GM21367 (cell line): ENCODE measurements around the gene ITGB3.
"Not testable (repeated sequence)": the region's sequence is repeated elsewhere in the genome, so short reads cannot be mapped to it uniquely, and the experiment has no call there.

Experiments used
- ATAC-seq: cut with Tn5 transposase; IDR thresholded peaks from one replicate; pipeline ENCODE4 v1.9.1; 2021; ENCODE audit not compliant: unreplicated experiment

The ITGB3 gene

GRCh38 chr17:47222047-47222446 lies 31.6 kb upstream of the ITGB3 start:
- no peak for ATAC-seq

DNA sequence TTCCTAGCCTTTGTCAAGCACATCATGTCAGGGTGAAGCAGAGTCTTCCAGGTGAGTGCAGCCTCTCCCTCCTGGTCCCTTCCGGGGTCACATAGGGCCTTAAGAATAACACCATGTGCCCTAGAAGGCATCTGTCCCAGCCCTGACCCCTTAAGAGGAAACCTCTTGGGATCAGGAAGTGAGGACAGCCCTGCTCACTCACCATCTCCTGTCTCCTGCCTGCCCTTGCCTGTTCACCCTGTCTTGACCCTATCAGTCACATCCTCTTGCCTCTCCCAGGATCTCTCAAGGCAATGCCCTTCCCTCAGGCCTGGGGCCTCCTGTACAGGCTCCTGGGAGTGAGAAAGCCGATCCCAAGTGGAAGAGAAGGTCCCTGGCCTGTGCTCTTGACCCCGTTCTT lies 30.6 kb upstream of the ITGB3 start:
- no peak for ATAC-seq

DNA sequence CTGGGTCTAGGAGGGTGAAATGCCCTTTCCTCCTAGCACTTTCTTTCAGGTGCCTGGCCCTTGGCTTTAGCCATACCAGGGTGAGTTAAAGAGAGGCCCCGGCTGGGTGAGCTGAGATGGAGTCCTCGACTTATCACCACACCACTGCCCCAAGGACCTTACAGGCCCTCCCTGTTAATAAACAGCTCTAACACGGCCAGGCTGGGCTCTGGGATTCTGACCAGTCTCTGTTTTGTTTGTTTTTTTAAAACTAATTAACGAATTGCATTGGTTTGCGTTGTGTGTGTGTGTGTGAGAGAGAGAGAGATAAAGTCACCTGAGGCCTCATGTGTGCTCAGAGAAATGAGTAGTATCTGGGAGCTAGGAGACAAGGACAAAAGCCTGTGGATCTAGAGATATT lies 30.2 kb upstream of the ITGB3 start:
- ATAC-seq, result no peak

DNA sequence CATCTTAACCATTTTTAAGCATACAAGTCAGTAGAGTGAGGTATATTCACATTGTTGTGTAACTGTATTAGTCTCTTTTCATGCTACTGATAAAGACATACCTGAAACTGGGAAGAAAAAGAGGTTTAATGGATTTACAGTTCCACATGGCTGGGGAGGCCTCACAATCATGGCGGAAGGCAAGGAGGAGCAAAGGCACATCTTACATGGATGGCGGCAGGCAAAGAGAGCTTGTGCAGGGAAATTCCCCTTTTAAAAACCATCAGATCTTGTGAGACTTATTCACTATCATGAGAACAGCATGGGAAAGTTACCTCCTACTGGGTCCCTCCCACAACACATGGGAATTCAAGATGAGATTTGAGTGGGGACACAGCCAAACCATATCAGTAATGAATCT lies 29.6 kb upstream of the ITGB3 start:
- not testable (repeated sequence) for ATAC-seq

GRCh38 chr17:47224966-47225365 lies 28.7 kb upstream of the ITGB3 start:
- ATAC-seq, result no peak

DNA sequence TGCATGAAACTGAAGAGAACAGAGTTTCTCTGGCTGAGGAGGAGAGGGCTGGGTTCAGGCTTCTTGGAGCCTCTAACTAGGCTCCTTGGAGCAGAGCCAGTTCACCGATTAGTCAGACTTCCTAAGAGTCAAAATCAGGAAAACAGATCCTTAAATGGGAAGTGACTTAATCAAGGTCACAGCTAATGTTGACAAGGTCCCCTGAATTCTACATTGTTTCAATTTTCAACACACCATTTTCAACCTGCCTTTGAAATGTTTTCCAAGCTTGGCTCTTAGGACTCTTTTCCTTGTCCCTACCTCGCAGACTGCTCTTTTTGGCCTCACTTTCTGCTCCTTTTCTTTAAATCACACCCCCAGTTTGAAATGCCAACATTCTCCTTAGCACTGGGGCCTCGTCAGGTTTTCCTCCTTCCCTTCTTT lies 28.2 kb upstream of the ITGB3 start:
- ATAC-seq, result no peak

- ATAC-seq, result no peak
Observed at GRCh38 chr17:47225911-47226688, 27.5 kb upstream of the ITGB3 start.

- ATAC-seq, result no peak
Observed at GRCh38 chr17:47227862-47228261, 25.8 kb upstream of the ITGB3 start.

- ATAC-seq, result peak; percentile 61
Observed at GRCh38 chr17:47229535-47230443, 23.8 kb upstream of the ITGB3 start.

DNA sequence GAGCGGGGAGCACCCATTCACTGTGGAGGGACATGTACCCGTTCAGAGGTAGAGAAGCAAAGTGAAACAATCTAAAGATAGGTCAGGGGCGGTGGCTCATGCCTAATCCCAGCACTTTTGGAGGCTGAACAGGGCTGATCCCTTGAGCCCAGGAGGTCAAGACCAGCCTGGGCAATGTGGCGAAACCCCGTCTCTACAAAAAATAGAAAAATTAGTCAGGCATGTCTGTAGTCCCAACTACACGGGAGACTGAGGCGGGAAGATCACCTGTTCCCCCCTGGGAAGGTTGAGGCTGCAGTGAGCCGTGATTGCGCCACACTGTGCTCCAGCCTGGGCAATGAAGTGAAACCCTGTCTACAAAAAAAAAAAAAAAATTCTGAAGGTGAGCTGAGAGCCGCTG lies 22.8 kb upstream of the ITGB3 start:
- no peak for ATAC-seq

GRCh38 chr17:47231334-47231733 lies 22.3 kb upstream of the ITGB3 start:
- no peak for ATAC-seq

GRCh38 chr17:47231866-47232265 lies 21.8 kb upstream of the ITGB3 start:
- ATAC-seq, result no peak

- ATAC-seq, result no peak
Observed at GRCh38 chr17:47232465-47232864, 21.2 kb upstream of the ITGB3 start.

DNA sequence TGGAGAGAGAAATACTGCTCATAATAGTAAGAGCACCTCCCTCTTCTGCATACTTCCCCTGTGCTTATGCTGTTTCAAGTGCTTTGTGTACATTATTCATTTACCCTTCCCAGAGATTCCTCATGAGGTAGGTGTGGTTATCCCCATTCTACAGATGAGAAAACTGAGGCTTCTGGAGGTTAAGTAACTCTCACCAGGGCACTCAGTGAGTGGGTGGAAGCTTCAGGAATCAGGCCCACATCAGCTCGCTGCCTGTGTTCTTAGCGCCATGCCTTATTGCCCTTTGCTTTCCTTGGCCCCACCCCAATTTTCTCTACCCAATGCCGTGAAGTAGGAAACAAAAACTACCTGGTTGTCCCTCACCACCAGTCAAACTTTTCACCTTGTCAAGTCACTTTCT lies 18.1 kb upstream of the ITGB3 start:
- no peak for ATAC-seq

GRCh38 chr17:47235923-47236322 lies 17.7 kb upstream of the ITGB3 start:
- ATAC-seq, result no peak

DNA sequence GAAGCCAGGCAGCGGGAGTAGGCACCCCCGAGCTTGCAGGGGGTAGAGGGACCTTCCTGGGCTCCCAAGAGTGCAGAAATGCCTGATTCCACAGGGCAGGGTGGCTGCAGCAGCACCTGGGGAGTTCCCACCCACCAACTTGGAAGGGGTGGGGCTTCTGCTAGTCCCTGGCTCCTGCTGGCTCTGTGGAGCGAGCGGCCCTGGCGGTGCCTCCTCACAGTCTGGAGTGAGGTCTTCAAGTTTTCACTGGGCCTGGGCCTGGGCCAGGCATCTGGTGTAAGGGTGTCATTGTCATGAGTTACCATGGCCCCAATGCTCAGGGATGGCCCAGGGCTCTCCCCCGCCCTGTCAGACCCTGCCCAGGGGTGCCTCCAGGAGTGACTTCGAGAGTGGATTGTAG lies 15.8 kb upstream of the ITGB3 start:
- no peak for ATAC-seq

DNA sequence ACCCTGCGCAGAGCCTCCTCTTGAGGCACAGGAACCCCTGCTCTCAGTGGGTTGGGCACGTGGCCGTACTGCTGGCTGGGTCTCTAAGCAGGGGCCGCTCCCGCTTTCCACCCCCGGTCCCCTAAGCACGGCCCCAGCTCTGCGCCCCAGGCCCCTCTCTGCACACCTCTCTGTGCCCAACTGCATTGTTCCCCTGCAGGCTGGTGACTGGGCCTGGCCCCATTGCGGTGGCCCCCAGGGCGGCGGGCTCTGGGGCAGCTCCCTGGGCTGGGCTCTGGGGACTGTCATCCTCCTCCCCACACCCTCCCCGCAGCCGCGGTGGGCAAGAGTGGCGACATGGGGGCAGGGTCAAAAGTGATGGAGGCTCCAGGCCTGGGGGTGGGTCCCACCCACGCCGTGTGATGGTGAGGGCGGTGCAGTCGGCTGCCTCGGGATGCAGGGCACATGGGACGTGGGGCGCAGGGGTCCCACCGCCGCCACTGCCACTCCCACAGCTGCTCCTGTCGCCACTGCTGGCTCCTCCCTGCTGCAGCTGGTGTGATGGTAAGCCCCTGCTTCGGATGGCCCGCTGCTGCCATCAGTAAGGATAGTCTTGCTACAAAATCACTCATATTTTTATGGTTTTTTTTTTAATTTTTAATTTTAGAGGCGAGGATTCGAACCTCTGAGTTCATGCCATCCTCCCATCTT lies 15.2 kb upstream of the ITGB3 start:
- ATAC-seq, result no peak

DNA sequence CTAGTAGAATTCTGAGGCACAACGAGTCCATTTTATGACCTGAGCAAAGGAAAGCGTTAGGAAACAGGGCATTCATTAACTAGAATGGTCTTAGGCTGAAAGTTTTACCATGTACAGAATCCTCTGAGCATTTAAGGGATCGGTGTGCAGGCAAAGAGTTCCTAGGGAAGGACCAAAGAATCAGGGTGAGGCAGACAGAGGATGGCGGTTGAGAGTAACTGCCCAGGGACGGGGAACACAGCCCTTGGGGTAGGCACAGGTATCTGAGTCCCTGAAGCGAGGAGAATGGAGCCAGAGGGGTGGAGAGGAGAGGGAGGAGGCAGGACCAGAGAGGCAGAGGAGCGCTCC lies 14.0 kb upstream of the ITGB3 start:
- no peak for ATAC-seq

- ATAC-seq, result no peak
Observed at GRCh38 chr17:47239967-47240651, 13.5 kb upstream of the ITGB3 start.

- ATAC-seq, result no peak
Observed at GRCh38 chr17:47240806-47241205, 12.8 kb upstream of the ITGB3 start.

- ATAC-seq, result no peak
Observed at GRCh38 chr17:47242648-47243047, 11.0 kb upstream of the ITGB3 start.
